Hematopoietic multipotent progenitor cell treated with erythropoietin and hydrocortisone succinate and interleukin-3 and kit ligand, for 6 days (in vitro differentiated cells): Measurements from ENCODE around the gene SHB.

Experiments used
- DNase-seq: peaks from one replicate; pipeline ENCODE4 v3.0.0-alpha.2; 2015

Gene SHB

DNA sequence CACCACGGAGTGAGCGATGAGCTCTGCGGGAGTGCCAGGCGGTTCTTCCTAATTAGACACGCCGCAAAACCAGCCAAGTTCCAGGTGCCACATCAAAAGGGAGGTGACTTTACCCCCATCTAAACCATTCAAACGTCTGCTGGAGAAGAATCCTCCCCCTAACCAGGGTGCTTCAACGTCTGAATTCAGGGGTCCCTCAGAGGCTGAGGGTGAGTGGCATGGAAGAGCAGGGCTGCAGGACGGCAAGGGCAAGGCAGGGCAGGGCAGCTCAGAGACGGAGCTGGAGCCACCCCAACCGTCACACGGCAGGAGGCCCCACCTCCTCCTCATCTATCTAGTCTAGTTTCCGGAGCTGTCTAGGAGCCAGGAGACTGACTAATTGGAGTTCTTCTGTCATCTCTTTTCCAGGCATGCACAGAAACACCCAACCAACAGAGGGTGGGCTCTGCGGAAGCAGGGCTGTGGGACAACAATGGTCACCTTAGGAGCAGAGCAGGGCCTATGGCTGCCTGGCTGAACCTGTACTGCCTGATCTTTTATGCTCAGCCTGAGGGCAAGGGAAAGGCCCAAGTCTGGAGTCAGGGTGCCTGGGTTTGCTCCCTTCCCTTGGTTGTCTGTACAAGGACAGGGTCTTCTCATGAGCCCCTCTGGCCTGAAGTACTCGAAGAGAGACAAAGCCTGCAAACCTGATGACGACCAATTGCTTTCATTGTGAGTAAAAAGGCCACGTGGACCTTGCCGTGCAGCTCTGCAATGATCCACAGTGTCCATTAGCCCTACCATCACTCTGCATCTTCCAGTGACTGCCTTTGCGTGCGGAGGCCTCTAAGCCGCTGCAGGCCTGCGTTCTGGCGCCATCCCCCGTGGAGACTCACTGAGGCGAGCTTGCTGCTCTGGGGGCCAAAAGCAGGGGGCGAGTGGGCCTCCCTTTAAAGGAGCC lies 84.1 kb downstream of the SHB start:
- peak; percentile 26 for DNase-seq

DNA sequence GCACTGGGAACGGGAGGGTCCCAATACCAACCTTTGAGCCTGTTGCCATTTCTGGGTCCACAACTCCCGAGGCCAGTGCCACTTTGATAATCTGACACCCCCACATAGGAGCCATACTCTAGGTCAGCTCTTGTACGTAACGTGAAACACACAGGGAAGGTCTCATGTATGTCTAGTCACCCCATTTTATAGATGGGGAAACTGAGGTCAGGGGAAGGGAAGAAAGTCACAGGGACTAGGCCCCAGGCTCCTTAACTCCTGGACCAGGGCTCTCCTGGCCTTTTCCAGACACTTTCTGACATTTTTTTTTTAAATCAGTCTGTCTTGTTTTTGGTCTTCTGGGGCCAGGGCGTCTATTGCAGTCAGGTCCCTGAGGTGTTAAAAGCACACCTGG lies 84.8 kb downstream of the SHB start:
- no peak for DNase-seq

DNA sequence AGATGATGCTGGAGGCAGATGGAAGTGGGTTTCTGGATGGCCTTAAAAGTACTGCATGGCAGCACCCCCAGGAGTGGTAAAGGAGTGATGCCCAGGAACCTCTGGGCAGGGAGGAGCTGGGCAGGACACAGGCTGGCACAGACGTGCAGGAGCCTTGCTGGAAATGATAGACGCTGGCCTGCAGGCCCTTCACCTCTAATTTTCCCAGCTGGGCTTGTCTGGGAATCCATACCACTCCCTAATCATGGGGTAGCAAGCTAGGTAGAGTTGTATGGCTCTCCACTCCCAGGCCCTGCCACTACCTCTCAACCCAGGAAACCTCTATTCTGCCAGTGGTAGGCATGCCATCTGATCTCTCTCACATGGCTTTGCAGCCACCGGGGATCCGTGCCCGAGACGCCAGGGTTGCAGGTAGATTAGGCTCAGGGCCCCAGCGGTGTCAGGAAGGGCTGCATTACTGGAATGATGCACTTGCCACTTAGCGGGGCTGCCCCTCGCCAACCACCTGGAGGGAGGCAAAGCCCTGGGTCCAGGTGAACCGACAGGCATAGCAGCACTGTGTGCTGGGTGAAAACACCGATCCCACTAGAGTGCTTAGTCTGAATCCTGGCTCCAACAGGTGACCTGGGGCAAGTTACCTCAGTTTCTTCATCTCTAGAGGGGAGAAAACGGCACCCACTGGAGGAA lies 85.5 kb downstream of the SHB start:
- no peak for DNase-seq

DNA sequence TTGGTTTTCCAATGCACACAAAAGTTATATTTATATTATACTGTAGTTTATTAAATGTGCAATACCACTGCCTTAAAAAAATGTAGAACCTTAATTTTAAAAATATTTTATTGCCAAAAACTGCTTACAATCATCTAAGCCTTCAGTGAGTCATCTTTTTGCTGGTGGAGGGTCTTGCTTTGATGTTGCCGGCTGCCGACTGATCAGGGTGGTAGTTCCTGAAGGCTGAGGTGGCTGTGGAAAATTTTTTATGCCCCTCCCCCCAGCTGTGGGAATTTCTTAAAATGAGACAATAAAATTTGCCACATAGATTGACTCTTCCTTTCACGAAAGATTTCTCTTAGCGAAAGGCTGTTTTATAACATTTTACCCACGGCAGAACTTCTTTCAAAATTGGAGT lies 89.2 kb downstream of the SHB start:
- DNase-seq = no peak

DNA sequence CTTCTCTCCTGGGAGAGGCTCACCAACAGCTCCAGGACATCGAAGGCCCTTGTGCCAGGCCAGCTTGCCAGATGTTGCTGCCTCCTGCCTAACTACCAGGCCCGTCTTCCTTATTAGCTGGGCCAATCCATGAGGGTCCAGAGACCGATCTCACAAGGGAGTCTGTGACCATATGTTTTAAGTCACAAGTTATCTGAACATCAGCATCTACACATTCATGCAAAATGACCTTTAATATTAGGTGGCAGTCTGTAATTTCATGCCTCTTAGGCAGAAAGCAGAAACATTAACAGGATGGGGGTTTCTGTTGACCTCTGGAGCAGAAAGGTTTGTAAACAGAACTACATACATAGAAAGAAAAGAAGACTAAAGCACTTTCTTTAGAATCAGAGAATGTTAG lies 90.0 kb downstream of the SHB start:
- no peak for DNase-seq

DNA sequence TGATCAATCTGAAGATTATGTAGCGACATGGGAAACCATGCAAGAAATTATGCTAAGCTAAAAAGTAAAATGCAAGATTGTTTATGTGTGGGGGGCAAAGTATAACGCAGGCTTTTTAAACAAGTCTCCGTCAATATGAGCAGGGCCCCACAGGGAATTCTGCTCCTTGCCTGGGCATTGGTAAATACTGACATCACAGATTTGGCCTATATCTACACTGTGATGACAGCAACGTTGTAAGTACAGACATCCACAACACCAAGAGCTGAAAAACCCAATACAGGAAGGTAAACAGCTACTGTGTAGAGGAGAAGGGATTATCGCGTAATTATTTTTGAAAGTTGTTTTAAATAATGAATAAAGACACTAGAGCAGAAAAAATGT lies 90.6 kb downstream of the SHB start:
- no peak for DNase-seq

DNA sequence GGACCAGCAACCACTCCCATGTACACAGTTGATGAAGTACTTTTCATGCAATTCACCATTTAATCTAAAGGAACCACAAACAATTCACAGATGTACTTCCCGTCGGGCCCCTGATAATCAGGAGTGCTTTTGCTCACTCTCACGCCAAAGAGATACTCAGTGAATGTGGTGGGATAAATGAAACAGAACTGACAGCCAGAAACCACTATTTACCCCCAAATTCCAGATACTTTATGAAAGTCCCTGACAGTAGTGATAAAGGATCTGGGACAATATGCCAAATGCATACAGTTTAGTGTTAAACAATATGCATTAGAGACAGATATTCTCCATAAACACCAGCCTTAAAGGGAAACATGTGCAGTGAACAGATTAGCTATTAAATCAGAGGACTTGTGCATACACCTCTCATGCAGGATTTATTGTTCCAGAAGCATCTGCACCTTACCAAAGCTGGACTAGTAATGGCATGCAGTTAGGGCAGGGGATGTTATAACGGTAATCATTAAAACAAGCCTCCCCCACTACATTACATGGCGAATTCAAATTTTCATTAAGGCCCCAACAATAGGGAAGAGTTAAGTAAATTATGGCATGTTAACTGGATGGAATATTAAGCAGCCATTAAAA lies 91.1 kb downstream of the SHB start:
- no peak for DNase-seq

DNA sequence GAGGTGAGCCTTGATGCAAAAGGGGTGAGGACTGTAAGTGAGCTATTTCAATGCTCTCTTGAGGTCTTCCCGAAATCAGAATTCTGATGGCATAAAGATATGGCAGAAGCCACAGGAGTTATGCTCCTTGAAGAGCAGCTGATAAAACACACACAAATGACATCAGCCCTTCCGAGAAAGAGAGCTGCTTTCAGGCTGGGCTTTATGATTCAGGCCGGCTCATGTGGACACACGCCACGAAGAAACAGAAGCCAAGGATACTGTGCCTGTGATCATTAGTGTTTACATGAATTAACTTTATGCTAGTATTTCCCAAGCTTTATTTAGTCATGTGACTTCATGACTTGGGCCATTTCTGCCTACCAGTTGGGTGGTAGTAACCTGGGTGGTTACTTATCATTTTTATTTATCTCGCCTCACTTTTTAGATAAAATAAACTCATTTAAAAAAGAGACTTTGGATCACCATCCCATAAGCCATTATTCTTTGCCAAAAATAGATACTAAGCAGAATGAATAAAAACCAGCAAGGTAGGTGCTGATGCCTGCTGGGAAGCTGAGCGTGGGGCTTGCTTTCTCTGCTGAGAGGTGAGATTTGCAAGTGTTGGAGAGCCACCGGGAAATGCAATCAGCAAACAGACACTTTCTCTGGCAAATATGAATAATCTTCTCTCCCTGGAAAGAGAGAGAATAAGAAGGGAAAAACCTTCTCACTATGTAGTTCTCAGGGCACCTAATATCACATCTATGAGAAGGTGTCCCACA lies 92.1 kb downstream of the SHB start:
- no peak for DNase-seq

DNA sequence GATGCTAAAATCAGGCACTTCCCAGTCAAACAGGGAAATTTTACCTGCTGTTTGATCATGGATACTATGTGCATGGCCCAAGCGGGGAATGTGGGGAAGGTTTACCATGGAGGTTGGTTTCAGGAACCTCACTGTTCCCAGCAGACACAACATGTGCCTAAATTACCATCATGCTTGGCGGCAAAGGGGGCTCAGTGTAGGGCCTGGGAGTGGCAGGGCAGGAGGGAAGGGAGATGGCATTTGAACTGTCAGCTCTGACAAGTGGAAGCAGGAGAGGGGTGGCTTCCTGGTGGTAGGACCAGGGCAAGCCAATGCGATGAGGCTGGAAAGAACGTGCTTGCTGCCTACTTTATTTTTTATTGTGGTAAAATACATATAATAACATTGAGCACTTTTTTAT lies 93.4 kb downstream of the SHB start:
- DNase-seq = no peak

DNA sequence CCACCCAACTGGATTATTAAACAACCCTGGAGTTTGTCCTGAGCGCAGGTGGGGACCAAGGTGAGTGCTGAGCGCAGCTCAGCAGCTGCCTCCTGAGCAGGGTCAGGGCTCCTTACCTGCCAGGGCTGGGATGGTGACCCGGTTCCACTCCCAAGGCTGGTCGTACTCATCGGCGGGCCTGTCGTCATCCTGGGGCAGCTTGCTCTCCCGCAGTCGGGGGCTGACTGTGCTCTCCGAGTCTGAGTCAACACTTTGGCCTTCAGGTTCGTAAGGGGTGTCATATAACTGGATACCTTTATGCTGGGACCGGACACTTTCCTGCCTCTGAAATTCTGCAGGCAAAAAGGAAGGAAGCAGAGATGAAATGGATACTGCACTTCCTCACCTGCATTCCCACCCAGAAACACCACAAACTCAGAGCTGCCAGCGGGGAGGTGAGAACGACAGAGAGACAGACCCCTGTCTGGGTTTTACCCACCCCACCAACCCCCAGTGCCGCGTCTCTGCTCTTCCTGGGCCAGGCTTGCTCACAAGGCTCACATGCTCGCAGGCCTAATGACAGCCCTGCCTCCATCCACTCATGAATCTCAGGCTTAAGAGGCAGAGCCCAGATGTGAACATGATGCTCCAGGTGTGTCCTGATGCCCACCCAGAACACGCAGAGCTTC lies 94.4 kb downstream of the SHB start:
- no peak for DNase-seq

DNA sequence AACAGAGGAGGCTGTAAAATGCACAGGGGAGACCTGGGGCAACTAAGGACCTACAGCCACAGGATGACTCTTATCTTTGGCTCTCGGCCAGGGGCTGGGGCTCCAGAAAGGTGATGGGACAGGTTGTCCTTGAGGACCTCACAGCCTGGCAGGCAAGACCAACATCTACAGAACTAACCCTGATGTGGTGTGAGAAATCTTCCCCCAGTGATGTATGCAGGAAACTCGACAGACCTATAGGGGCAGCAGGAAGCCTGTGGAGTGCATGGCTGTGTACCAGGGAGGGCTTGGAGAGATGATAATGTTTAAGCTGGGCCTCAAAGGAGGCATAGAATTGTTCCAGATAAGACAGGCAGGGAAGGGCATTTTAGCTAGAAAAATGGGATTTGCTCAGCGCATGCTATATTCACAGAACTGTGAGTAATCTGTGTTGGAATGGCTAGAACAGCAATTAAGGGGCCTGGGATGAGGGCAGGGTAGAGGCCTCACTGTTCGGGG lies 96.6 kb downstream of the SHB start:
- peak; percentile 57 for DNase-seq

DNA sequence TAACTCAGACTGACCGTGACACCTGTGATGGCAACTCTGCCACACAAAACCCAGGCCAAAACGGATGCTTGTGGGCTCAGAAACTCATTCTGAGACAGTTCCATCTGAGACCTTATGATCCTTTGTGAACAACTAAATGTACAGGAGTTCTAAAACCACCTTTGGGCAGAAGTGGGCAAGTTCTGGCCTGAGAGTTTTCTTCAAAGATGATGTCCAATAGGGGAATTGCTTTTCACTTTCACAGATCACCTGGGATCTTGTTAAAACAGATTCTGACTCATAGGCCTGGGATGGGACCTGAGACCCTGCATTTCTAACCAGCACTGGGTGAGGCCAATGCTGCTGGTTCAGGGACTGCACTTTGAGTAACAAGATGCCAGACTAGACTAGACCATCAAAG lies 97.3 kb downstream of the SHB start:
- no peak for DNase-seq

DNA sequence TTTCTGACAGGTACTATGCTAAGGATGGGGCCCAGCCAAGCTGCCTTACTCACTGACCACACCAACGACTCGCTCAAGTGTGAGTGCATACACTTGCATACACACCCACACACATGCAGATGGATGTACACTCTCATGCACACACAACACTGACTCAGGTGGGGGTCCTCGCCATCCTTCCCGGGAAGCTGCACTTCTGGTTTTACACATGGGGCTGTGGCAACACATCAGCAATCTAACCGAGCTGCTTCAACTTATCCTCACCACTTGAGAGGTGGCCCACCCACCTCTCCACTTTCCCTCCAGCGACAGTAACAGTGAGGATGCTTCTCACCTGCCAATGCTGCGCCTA lies 97.9 kb downstream of the SHB start:
- no peak for DNase-seq

DNA sequence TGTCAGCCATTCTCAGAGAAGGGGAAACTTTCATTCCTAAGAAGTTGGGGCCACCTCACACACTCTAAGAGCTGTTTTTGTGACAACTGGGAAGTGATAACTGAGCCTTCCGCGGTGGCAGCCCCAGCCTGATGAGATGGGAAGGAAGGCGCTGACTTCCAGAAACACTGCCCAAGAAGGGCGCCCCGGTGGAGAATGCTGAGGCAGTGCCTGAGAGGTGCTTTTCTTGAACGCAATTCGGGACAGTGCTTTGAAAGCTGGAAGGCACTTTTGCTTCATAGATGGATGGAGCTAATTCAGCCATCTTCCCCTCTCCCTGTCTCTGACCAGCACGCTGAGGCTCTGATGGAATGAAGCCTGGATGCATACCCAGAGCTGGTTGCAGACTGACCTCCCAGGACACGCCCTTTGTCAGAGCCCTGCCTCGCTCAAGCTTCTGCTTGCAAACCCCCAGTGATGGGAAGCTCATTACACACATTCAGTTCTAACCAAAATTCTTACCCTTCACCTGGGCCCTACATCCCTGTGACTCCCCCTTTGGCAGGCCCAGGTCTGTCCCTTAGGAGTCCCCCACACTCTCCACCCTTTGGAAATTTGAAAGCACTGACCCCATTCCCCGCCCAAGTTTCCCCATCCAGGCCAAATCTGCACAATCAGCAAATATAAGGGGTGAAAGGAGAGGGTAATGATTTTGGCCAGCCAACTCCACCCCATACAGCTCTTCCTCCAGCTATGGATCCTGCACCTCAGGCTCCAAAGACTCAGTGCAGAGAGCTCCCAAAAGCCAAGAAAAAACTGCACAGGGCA lies 98.5 kb downstream of the SHB start:
- DNase-seq = no peak

DNA sequence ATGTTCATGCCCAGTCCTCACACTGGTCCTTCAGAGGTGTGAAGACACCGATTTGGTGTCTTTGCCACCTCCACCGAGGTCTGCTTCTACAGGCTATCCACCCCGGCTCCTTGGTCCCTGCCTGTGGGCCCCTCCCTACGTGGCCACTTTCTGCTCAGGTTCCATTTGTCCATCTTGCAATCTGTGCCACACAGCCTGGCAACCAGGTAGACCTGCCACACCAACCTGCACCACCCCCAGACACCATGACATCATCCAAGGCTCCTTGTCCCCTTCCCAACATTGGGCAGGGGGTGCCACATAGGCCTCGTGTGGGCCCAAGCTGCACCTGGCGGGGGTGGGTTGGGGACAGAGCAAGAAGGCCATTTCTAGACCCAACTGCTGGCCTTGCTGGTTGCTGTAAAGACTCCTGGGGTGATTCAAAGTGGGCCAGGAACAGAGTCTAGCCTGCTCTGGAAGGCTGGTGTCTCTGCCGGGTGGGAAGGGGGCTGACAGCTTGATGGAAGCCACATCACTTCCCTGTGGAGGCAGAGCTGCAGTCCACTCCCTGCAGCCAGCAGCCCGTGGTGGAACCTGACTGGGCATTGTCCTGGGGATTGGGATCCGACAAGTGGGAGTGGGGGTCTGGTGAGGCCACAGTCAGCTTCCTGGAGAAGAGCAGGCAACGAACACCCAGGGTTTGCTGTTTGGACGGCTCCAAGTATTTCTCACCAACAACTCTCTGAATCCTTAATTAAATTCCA lies 99.3 kb downstream of the SHB start:
- no peak for DNase-seq

DNA sequence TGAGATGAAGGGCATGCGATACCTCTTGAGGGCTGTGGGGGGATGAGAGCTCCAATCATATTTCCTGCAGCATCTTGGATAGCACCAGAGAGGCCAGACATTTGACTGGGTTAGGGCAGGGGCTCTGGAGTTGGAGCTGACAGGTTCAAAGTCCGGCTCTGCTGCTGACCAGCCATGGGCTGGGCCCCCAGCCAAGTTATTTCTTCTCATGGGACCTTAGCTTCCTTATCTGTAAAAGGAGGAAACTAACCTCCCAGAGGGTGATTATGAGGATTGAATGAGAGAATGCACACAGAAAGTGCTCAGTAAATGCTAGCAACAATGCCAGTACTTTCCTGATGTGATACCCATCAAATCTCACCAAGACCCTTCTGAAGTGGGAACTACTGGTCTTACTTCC lies 99.9 kb downstream of the SHB start:
- peak; percentile 35 for DNase-seq

DNA sequence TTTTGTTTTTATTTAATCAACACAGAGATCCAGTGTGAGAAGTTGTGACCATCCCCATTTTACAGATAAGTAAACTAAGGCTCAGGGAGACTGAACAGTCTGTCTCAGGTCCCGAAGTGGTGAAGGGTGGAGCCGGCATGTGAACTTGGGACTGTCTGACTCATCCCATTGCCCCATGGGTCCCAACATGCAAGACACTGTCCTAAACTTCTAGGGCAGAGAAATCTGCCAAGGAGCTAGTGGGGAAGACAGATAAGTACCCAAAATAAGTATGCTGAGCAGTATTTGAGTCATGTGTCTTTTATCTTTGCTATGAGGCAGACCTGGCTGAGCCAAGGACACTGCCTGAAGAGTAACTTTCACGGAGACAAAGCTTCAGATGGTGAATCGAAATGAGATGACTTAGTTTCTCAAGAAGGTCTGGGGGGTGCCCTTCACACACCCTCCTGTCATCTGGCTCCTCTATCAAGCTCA lies 100.8 kb downstream of the SHB start:
- DNase-seq = peak; percentile 87

DNA sequence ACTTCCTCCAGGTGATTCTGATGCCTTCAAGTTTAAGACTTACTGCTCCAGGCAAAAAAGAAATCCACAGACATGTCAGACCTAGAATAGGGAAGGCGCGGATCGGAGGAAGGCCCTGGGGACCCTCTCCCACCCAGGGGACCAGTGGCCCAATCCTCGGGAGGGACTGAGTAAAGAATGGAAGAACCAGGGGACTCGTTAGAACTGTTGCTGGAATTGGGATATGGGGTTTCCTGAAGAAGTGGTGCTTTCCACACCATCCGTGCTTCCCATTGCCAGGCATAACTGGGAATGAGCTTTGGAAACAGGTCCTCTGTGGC lies 101.3 kb downstream of the SHB start:
- DNase-seq = no peak

DNA sequence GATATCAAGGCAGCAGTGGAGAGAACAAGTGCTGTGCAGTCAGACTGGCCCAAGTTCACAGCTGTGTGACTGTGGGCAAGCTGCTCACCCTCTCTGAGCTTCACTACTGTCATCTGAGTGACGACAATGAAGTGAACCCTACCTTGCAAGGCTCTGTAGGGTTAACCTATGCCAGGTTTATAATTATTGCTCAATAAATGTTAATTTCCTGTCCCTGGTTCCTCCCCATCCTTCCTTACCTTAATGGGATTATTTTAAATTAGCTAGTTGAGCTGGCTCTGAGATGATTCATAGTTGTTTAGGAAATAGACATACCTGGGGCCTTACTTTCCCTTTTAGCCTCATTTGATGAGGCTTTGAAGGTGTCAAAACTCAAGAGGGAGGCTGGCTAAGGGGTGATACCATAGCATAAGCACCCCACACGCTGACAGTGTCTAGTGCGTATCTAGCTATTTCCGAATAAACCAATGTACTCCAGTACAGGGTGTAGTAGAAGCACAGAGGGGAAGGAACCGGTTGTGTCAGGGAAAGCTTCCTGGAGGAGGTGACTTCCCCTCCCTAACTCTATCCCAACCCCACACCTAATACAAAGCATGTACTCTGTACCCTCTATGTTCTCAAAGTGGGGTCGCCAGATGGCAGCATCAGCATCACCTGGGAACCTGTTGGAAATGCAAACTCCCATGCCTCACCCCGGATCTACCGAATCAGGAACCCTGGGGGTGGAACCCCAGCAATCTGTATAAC lies 101.8 kb downstream of the SHB start:
- DNase-seq = no peak

DNA sequence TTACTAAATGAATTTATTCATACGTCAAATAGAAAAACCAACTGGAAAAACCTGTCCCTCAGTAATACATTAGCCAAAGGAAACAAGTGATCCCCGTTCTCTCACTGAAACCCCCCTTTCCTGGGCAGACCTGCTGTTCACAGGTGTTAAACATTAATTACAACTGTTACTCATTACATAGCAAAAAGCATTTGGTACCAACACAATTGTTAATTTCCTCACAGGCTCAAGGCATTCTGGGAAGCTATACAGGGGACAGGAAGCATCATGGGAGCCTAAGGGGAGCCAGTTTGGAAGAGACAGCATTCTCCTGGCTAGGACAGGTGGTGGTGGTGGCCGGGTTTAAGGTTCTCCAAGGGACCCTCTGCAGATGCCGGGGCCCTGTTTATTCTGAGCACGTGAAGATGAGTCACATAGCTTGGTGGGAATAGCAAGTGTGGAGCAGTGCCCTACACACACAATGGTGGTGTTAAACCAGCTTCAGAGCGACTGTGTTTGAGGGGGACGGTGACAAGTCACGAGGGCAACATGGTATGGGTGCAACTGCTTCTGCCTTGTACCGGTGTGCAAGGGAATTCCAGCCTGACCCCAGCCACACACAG lies 102.5 kb downstream of the SHB start:
- no peak for DNase-seq
